Mesothelial cell of epicardium (in vitro differentiated cells): ENCODE measurements around the gene IRS1. TPM values are rescaled to one million over a fixed set of nuclear protein-coding genes. Genes with fewer than 3 reads are reported as not detected.
A peak's percentile ranks its signal among the peaks of the same experiment; 100 is the strongest.

ENCODE experiments used
- DNase-seq, 2 experiments: peaks; one replicate each; pipeline ENCODE4 v3.0.0; 2021; ENCODE audit warnings: low spot score in 2 of 2; ENCODE audit not compliant: unreplicated experiment in 2 of 2
- H3K27ac Mint-ChIP-seq: 2 replicates; pipeline ENCODE4 v1.8.0; 2021; ENCODE audit warnings: mixed read lengths
- H3K27me3 Mint-ChIP-seq: 2 replicates; pipeline ENCODE4 v1.8.0; 2021; ENCODE audit warnings: low read depth, mixed read lengths
- H3K36me3 Mint-ChIP-seq: 2 replicates; pipeline ENCODE4 v1.8.0; 2021; ENCODE audit warnings: mixed read lengths
- H3K4me1 Mint-ChIP-seq: 2 replicates; pipeline ENCODE4 v1.8.0; 2021; ENCODE audit warnings: mixed read lengths
- H3K4me3 Mint-ChIP-seq: 2 replicates; pipeline ENCODE4 v1.8.0; 2021; ENCODE audit warnings: mild to moderate bottlenecking, moderate library complexity, mixed read lengths
- H3K9me3 Mint-ChIP-seq: 2 replicates; pipeline ENCODE4 v1.8.0; 2021; ENCODE audit warnings: mixed read lengths
- CTCF ChIP-seq: fragments of 200-600 bp; sonication (generic); IDR thresholded peaks from one replicate; pipeline ENCODE4 v1.5.0; 2021; ENCODE audit warnings: antibody characterized with exemption; ENCODE audit not compliant: unreplicated experiment
- total RNA-seq: library from RNA; stranded (reverse); gene quantifications from 3 replicates; pipeline ENCODE4 v1.2.1, GENCODE V29; 2021

The IRS1 gene
- total RNA-seq, 1 donor from 2014 or later, result 64.2 TPM

GRCh38 chr2:226754821-226755604 is 44.6 kb downstream of the IRS1 start:
- no peak for DNase-seq
- Mint-ChIP-seq H3K36me3 (peaks cover 3% of the 10 kb centered on the region), H3K4me1 (peaks cover 39% of the 10 kb centered on the region), H3K9me3 (no peaks in the 10 kb centered on the region), H3K27ac (peak overlapping the region; percentile 87), H3K27me3 (no peaks in the 10 kb centered on the region), H3K4me3 (no peak overlapping the region)
- TF ChIP-seq CTCF, result no peak

GRCh38 chr2:226752887-226753286 is 46.7 kb downstream of the IRS1 start:
- Mint-ChIP-seq H3K4me3 (no peak overlapping the region), H3K36me3 (peaks cover 17% of the 10 kb centered on the region), H3K9me3 (no peaks in the 10 kb centered on the region), H3K4me1 (peaks cover 37% of the 10 kb centered on the region), H3K27me3 (no peaks in the 10 kb centered on the region), H3K27ac (no peak overlapping the region)
- DNase-seq, result no peak
- TF ChIP-seq CTCF, result no peak

GRCh38 chr2:226747288-226747687 is 52.3 kb downstream of the IRS1 start:
- Mint-ChIP-seq H3K27ac (no peak overlapping the region), H3K4me1 (peaks cover 36% of the 10 kb centered on the region), H3K36me3 (peaks cover 34% of the 10 kb centered on the region), H3K4me3 (no peak overlapping the region), H3K27me3 (no peaks in the 10 kb centered on the region), H3K9me3 (no peaks in the 10 kb centered on the region)
- DNase-seq, result no peak
- no peak for TF ChIP-seq CTCF

- peaks cover 45% of the 10 kb centered on the region for H3K4me1 Mint-ChIP-seq
- no peak for DNase-seq
- no peaks in the 10 kb centered on the region for H3K27me3 Mint-ChIP-seq
- H3K27ac Mint-ChIP-seq, result peak overlapping the region; percentile 73
- TF ChIP-seq CTCF, result no peak
- H3K4me3 Mint-ChIP-seq, result no peak overlapping the region
- no peaks in the 10 kb centered on the region for H3K9me3 Mint-ChIP-seq
- H3K36me3 Mint-ChIP-seq, result peaks cover 34% of the 10 kb centered on the region
Observed at GRCh38 chr2:226746196-226746800, 53.3 kb downstream of the IRS1 start.

GRCh38 chr2:226743915-226744314 is 55.7 kb downstream of the IRS1 start:
- Mint-ChIP-seq H3K36me3 (peaks cover 22% of the 10 kb centered on the region), H3K27ac (no peak overlapping the region), H3K4me3 (no peak overlapping the region), H3K27me3 (no peaks in the 10 kb centered on the region), H3K4me1 (peaks cover 60% of the 10 kb centered on the region), H3K9me3 (no peaks in the 10 kb centered on the region)
- no peak for TF ChIP-seq CTCF
- DNase-seq, result no peak
